ENCODE results near the gene VOPP1.
A peak's percentile ranks its signal among the peaks of the same experiment; 100 is the strongest.

VOPP1 gene

DNA sequence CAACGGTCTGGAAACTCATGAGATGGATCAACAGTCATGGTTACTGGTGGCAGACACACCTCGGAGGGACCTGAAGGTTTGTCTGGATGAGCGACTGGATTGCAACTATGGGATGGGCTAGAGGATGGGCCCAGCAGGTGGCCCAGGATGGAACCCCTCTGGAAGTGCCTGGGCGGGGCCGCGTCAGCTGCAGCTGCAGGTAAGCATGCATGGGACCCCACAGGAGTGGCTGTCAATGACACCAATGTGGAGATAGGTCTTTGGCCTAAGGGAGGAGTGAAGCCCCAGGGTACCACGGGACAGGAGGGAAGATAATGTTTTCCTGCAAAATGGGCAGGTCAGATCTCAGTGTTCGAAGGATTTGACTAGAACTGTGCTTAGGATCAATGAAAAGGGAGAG lies 103.8 kb downstream of the VOPP1 start:
- DNase-seq (ENCODE audit: low spot score) = no peak

DNA sequence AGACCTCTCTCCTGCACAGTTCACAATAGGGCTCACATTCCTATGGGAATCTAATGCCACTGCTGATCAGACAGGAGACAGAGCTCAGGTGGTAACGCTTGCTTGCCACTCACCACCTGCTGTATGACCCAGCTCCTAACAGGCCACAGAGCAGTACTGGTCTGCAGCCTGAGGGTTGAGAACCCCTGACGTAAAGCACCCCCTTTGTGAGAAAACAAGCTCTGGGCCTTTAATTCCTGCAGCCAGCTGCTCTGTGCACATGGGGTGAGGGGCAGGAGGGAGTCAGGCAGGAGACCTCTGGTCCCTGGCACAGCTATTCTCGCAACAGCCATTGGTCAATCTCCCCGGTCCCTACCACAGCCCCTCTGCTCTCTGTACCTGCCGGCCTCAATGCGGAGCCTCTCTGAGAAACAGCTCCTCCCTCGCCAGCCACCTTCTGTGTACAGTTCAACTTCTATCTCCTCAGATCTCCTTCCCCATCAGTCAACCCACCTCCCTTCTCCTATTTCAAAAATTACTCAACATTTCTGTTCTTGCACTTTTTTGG lies 105.2 kb downstream of the VOPP1 start:
- DNase-seq (ENCODE audit: low spot score) = no peak

GRCh38 chr7:55465691-55466090 lies 106.6 kb downstream of the VOPP1 start:
- DNase-seq (ENCODE audit: low spot score) = no peak

DNA sequence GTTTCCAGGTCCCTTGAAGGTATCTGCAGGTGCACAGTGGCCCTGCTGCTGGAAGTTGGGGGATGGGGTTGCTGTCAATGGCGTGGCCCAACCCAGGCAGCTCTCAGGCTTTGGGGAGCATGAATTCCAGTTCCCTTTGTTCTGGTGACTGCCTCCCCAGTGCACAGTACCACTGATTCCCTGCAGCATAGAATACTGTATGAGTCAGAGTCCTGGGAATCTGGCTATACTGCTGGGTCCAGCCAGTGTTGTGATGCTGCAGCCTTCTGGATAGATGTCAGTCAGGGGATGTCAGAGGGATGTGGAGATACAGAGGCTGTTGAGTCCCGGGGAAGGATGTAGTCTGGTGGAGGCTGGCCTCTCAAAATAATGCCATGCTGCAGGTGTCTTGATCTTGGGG lies 107.9 kb downstream of the VOPP1 start:
- no peak for DNase-seq (ENCODE audit: low spot score)

DNA sequence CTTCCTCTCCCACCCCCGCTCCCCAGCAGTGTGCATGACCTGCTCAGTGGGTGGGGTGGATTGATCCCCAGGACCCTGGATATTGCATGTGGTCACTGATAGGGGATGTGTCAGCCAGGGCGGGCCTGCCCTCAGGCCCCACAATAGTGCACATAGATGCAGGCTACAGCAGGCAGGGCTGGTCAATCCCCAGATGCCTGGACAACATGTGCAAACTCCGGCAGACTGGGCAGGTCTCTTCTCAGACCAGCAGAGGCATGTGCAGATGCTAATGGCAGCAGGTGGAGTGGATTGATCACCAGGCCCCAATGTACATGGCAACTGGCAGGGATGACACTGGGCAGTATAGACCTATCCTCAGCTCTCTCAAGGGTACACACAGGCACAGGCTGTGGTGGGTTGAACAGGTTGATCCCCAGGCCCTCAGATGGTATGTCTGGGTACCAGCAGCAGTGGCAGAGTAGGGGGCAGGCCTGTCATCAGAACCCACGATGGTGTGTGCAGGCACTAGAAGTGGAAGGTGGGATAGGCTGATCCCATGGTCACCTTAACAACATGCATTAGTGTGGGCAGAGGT lies 108.5 kb downstream of the VOPP1 start:
- DNase-seq (ENCODE audit: low spot score) = no peak

- no peak for DNase-seq (ENCODE audit: low spot score)
Measured at GRCh38 chr7:55458351-55458750, 114.0 kb downstream of the VOPP1 start.

DNA sequence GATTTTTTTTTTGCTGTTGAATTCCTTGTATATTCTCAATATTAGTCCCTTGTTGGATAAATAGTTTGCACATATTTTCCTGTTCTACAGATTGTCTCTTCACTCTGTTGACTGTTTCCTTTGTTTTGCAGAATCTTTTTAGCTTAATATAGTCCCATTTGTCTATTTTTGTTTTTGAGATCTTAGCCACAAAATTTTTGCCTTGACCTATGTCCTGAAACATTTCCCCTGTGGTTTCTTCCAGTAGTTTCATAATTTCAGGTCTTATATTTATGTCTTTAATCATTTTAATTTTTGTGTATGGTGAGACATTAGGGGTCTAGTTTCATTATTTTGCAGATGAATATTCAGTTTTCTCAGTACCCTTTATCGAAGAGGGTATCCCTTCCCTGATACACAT lies 114.5 kb downstream of the VOPP1 start:
- no peak for DNase-seq (ENCODE audit: low spot score)

DNA sequence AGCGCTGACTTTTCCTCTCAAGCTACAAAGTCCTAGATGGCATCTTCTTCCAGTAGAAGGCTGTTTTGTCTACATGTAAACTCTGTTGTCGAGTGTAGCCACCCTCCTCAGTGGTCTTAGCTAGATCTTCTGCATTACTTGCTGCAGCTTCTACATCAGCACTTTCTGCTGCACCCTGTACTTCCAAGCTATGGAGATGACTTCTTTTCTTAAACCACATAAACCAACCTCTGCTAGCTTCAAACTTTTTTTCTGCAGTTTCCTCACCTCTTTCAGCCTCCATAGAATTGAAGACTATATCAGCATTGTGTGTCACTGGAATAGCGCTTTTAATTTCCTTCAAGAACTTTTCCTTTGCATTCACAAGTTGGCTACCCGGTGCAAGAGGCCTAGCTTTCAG lies 119.3 kb downstream of the VOPP1 start:
- no peak for DNase-seq (ENCODE audit: low spot score)

GRCh38 chr7:55449992-55450535 lies 122.2 kb downstream of the VOPP1 start:
- DNase-seq (ENCODE audit: low spot score) = no peak

GRCh38 chr7:55449205-55449991 lies 122.9 kb downstream of the VOPP1 start:
- DNase-seq (ENCODE audit: low spot score) = no peak

DNA sequence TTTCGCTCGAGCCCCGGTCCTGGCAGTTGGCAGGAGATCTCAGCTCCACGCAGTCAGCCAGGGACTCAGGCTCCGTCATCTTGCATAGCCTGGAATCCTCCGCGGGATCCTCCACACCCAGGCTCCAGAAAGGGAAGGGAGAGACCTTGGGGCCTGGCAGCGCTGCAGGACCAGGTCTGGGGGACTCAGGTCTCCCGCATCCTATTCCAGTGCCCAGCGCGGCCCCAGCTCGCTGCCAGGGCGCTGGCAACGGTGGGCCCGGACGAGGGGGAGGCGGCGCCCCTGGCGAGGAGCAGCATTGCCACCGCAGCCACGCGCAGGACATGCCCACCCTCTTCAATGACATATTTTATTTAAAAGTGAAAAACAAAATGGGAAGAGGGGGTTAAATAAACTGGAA lies 123.8 kb downstream of the VOPP1 start:
- DNase-seq (ENCODE audit: low spot score) = no peak

DNA sequence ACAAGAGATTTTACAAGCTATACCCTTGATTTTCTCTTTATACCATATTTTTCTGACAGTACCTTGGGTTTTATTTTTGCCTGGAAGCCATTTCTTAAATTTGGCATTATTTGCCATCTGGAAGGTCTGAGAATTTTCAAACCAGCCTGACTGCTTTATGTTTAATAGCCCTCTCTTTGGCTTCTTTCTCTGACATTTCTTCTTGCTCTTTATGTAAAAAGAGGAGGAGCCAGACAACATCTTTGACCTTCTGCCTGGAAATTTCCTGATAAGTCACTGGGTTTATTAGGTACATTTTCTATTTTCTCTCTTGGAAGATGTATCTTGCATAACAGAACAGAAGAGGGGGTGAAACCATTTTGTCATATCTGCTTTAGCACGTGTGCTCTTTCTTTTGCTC lies 127.5 kb downstream of the VOPP1 start:
- DNase-seq (ENCODE audit: low spot score) = no peak

- DNase-seq (ENCODE audit: low spot score) = peak; percentile 91
Measured at GRCh38 chr7:55441774-55442522, 130.4 kb downstream of the VOPP1 start.

- no peak for DNase-seq (ENCODE audit: low spot score)
Measured at GRCh38 chr7:55441002-55441401, 131.3 kb downstream of the VOPP1 start.

DNA sequence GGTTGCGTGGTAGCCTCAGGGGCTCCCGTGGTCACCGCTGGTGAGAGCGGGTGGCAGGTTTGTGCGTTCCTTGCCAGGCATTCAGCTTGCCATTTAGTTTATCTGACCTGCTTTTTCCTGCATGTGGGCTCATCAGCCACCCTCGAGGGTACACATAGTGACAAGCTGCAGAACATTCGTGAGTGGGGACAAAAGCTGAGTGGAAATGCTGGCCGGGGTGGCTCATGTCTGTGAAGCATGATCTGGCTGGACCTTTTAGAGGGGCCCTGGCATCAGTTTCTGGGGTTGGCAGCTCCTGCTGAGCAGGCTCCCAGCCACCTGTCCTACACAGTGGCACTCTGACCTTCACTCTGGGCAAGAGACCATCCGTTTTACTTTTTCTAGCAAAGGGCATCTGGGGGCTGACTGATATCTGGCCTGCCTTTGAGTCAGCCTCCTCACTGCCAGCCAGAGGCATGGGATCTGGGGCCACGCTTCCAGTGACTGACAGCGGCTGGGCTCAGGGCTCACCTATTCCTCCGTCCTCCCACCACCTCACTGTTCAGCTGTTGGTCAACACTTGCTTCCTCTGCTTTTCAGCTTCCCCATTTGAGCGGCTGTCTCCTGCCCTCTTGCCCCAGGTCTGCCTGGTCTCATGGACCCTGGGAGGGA lies 132.1 kb downstream of the VOPP1 start:
- no peak for DNase-seq (ENCODE audit: low spot score)

DNA sequence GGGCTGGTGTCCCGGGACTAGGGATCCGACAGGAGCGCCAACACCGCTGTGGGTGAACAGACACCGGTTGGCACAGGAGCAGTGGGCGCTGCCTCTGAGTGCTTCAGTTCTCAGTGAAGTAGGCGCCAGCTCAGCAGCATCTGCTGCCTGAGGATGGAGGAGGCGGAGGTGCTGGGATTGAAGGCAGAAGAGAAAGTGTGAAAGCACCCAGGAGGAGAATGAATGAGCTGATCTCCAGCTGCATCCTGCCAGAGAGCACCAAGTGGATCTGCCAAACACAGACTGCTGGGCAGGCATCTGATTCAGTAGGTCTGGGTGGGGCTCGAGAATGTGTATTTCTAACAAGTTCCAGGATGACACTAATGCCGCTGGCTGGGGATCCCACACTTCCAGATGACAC lies 132.7 kb downstream of the VOPP1 start:
- peak; percentile 66 for DNase-seq (ENCODE audit: low spot score)

DNA sequence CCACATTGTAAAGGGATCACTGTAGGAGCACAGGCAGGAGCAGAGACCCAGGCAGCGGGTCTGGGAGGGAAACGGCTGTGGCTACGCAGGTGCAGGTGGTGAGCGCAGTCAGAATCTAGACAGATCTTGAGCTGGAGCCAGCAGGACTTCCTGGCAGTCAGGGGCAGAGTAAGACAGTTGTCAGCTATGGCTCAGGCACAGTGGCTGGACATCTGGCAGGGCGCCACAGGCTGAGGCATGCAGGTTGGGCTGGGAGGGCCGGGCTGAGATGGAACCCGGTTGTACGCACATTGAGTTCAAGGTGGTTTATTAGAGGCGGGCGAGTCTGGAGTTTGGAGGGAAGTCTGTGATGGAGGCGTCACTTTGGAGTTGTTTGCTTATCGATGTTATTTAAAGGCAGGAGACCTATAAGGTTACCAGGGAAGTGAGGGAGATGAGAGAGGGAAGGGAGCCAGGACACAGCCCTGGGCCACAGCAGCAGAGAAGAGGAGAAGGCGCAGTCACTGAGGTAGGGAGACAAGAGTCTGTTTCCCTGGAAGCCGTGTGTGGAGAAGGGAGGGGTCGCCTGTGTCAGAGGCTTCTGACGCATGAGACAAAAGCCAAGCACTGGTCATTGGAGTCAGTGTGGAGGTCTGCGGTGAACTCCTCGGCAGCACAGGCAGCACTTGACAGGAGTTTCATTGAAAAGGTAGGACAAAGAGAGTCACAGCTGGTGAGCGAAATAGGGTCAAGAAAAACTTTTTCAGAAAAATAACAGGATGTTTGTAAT lies 133.4 kb downstream of the VOPP1 start:
- no peak for DNase-seq (ENCODE audit: low spot score)

GRCh38 chr7:55438085-55438756 lies 134.1 kb downstream of the VOPP1 start:
- DNase-seq (ENCODE audit: low spot score) = no peak

GRCh38 chr7:55437375-55437774 lies 134.9 kb downstream of the VOPP1 start:
- no peak for DNase-seq (ENCODE audit: low spot score)

GRCh38 chr7:55436457-55436856 lies 135.8 kb downstream of the VOPP1 start:
- DNase-seq (ENCODE audit: low spot score) = no peak

GRCh38 chr7:55435466-55435865 lies 136.8 kb downstream of the VOPP1 start:
- DNase-seq (ENCODE audit: low spot score) = no peak

Data from AG08395 (cell line).